GM12878 (cell line): ENCODE measurements around the gene C22orf31. TPM values are rescaled to one million over a fixed set of nuclear protein-coding genes. Genes with fewer than 3 reads are reported as not detected.

ENCODE experiments used
- ATAC-seq: fragments of 200-7000 bp; cut with Tn5 transposase; 3 replicates; pipeline ENCODE4 v1.9.1; 2020; ENCODE audit warnings: mild to moderate bottlenecking, moderate library complexity
- BruUV-seq: library from RNA; stranded (reverse); fragments of 400-500 nt; replicated peaks from 2 replicates; lab custom pipeline; 2021; lab: Mats Ljungman, UMichigan
- CTCF ChIA-PET: fragments of 300-600 bp; sonication (Branson Sonifier 250); formaldehyde crosslinking; extraction: SDS; loops from one replicate; lab custom pipeline; 2021; ENCODE audit warnings: inconsistent platforms; lab: Yijun Ruan, JAX
- POLR2A ChIA-PET: fragments of 350-600 bp; formaldehyde crosslinking; extraction: SDS; loops from one replicate; lab custom pipeline; 2021; ENCODE audit warnings: inconsistent platforms; lab: Charles Lee
- RAD21 ChIA-PET: fragments of 300-600 bp; sonication (Branson Sonifier 250); formaldehyde crosslinking; loops from one replicate; lab custom pipeline; 2023; ENCODE audit warnings: antibody characterized with exemption; ENCODE audit not compliant: unreplicated experiment; lab: Charles Lee
- SMC1A ChIA-PET: fragments of 300-600 bp; sonication (Branson Sonifier 250); formaldehyde crosslinking; loops from one replicate; lab custom pipeline; 2023; ENCODE audit not compliant: unreplicated experiment, uncharacterized antibody; lab: Charles Lee
- DNase-seq: peaks from one replicate; pipeline ENCODE4 v3.0.0-alpha.2; 2011; ENCODE audit warnings: low read depth, low spot score
- FAIRE-seq: peaks from 3 replicates; lab custom pipeline; 2011; peaks lifted over from hg19 to GRCh38; lab: Jason Lieb, UNC
- H2AFZ ChIP-seq: 2 replicates; pipeline ENCODE4 v1.6.0; 2011; ENCODE audit warnings: low read depth, low read length, control low read depth; ENCODE audit not compliant: control insufficient read depth
- H3K27ac ChIP-seq: 2 replicates; pipeline ENCODE4 v1.5.1; 2011; ENCODE audit warnings: control low read depth; ENCODE audit not compliant: control insufficient read depth, insufficient read depth
- H3K27me3 ChIP-seq, 2 experiments: replicated peaks in 1 of 2; 2 replicates each; pipeline versions ENCODE4 v1.6.0 to v1.6.1; 2011; ENCODE audit warnings: low read length in 1 of 2; ENCODE audit not compliant: control insufficient read depth in 2 of 2, insufficient read depth in 2 of 2
- H3K36me3 ChIP-seq, 2 experiments: 2 replicates each; pipeline ENCODE4 v1.5.1; 2011; ENCODE audit warnings: low read length in 1 of 2; ENCODE audit not compliant: control insufficient read depth in 2 of 2, insufficient read depth in 2 of 2
- H3K4me1 ChIP-seq: 2 replicates; pipeline ENCODE4 v1.6.1; 2011; ENCODE audit warnings: mild to moderate bottlenecking, low read length, moderate library complexity, mixed read lengths; ENCODE audit not compliant: control insufficient read depth, insufficient read depth
- H3K4me2 ChIP-seq: 2 replicates; pipeline ENCODE4 v1.6.0; 2011; ENCODE audit warnings: control low read depth; ENCODE audit not compliant: control insufficient read depth, insufficient read depth
- H3K4me3 ChIP-seq: fragments of 200-600 bp; sonication (generic); 2 replicates; pipeline ENCODE4 v1.5.1; 2016
- H3K79me2 ChIP-seq: 2 replicates; pipeline ENCODE4 v1.6.0; 2011; ENCODE audit warnings: low read length; ENCODE audit not compliant: control insufficient read depth, insufficient read depth
- H3K9ac ChIP-seq: 2 replicates; pipeline ENCODE4 v1.8.0; 2011; ENCODE audit warnings: low read length, control low read depth, mixed read lengths; ENCODE audit not compliant: control insufficient read depth, insufficient read depth
- H3K9me3 ChIP-seq: replicated peaks from 3 replicates; pipeline ENCODE4 v1.5.1; 2011; ENCODE audit warnings: mild to moderate bottlenecking, low read length; ENCODE audit not compliant: control insufficient read depth, insufficient read depth
- H4K20me1 ChIP-seq: 2 replicates; pipeline ENCODE4 v1.6.0; 2011; ENCODE audit not compliant: control insufficient read depth, insufficient read depth
- BCL11A ChIP-seq: IDR thresholded peaks from 2 replicates; pipeline ENCODE4 v1.6.1; 2011; ENCODE audit warnings: low read depth, low read length
- BHLHE40 ChIP-seq, 2 experiments: fragments of 450-650 bp in 1 of 2; IDR thresholded peaks; 2 replicates each; pipeline ENCODE4 v1.6.1; 2011 to 2017; ENCODE audit warnings: low read depth in 2 of 2, borderline replicate concordance in 1 of 2, improper control_type of control experiment in 1 of 2, low read length in 1 of 2, mild to moderate bottlenecking in 1 of 2
- DPF2 ChIP-seq: fragments of 450-650 bp; IDR thresholded peaks from 2 replicates; pipeline ENCODE4 v1.6.1; 2017; ENCODE audit warnings: mild to moderate bottlenecking
- MYB ChIP-seq: fragments of 150-350 bp; IDR thresholded peaks from 2 replicates; pipeline ENCODE4 v1.6.1; 2014; ENCODE audit warnings: mild to moderate bottlenecking, low read depth, low read length, borderline replicate concordance
- NFYA ChIP-seq: IDR thresholded peaks from 2 replicates; pipeline ENCODE4 v1.6.1; 2011; ENCODE audit warnings: low read depth, mild to moderate bottlenecking, low read length, improper control_type of control experiment, borderline replicate concordance
- TBL1XR1 ChIP-seq: IDR thresholded peaks from 2 replicates; pipeline ENCODE4 v1.6.1; 2012; ENCODE audit warnings: low read depth, low read length, improper control_type of control experiment
- TCF12 ChIP-seq: IDR thresholded peaks from 2 replicates; pipeline ENCODE4 v1.6.1; 2011; ENCODE audit warnings: low read depth, mild to moderate bottlenecking, low read length
- ZNF217 ChIP-seq: fragments of 450-650 bp; IDR thresholded peaks from 2 replicates; pipeline ENCODE4 v1.6.1; 2017; ENCODE audit warnings: antibody characterized with exemption, mild to moderate bottlenecking
- ZNF622 ChIP-seq: fragments of 450-650 bp; IDR thresholded peaks from 2 replicates; pipeline ENCODE4 v1.6.1; 2017; ENCODE audit warnings: mild to moderate bottlenecking, inconsistent platforms
- WGBS: methylation state at CpG from one replicate; pipeline ENCODE4 v1.1.6; 2016; ENCODE audit warnings: low lambda C conversion rate; ENCODE audit not compliant: insufficient replicate concordance, insufficient coverage; ENCODE audit errors: missing lambda C conversion rate; 5-methylcytosine and 5-hydroxymethylcytosine counted together
- in situ Hi-C: fragments of 300-500 bp; cut with MboI; formaldehyde crosslinking; loops from 9 replicates; pipeline ENCODE4 v1.14.3; 2018; ENCODE audit warnings: mixed read lengths
- intact Hi-C: fragments of 100-400 bp; cut with micrococcal nuclease; formaldehyde crosslinking; loops from one replicate; pipeline ENCODE4 v1.14.2; 2022; ENCODE audit not compliant: unreplicated experiment
- polyA plus RNA-seq, 11 experiments: library from polyadenylated mRNA; depleted of rRNA in 4 of 11; unstranded in 6 of 11; stranded (reverse) in 5 of 11; fragments of >200 nt; fragmentation: Nextera tagmentation in 4 of 11; fragmentation: Illumina TruSeq in 1 of 11; extraction: Ambion mirVana in 4 of 11; extraction: Trizol in 1 of 11; gene quantifications; 1 replicate in 1 of 11; 2 replicates in 10 of 11; pipeline versions ENCODE4 v1.2.1 to v1.2.3, GENCODE V29; 2011 to 2016; ENCODE audit warnings: inconsistent platforms in 2 of 11, missing spikeins in 2 of 11, low read depth in 1 of 11
- total RNA-seq, 4 experiments: library from RNA; depleted of rRNA in 3 of 4; stranded (reverse); fragments of >200 nt in 3 of 4; fragmentation: Illumina TruSeq in 1 of 4; extraction: Trizol in 1 of 4; gene quantifications; 2 replicates each; pipeline versions ENCODE4 v1.2.1 to v1.2.3, GENCODE V29; 2013 to 2021
- TF ChIP-seq, protein P1 (sequence below): IDR thresholded peaks from 2 replicates; pipeline ENCODE4 v1.6.1; 2012; ENCODE audit warnings: low read depth, low read length, improper control_type of control experiment
- TF ChIP-seq, protein P2 (sequence below): IDR thresholded peaks from 2 replicates; pipeline ENCODE4 v1.6.1; 2011; ENCODE audit warnings: mild to moderate bottlenecking, low read depth, low read length, moderate library complexity; ENCODE audit not compliant: insufficient replicate concordance
- TF ChIP-seq, protein P3 (sequence below): IDR thresholded peaks from 2 replicates; pipeline ENCODE4 v1.6.1; 2011; ENCODE audit warnings: borderline replicate concordance, low read depth, mild to moderate bottlenecking, moderate library complexity, mixed read lengths, low read length; ENCODE audit not compliant: insufficient read depth; ENCODE audit errors: extremely low read length
- TF ChIP-seq, protein P4 (sequence below): fragments of 450-650 bp; IDR thresholded peaks from 2 replicates; pipeline ENCODE4 v1.6.1; 2016; ENCODE audit warnings: mild to moderate bottlenecking, moderate library complexity, borderline replicate concordance
- TF ChIP-seq, protein P5 (sequence below): fragments of 450-650 bp; IDR thresholded peaks from 2 replicates; pipeline ENCODE4 v1.6.1; 2017; ENCODE audit warnings: mild to moderate bottlenecking, low read depth, inconsistent platforms; ENCODE audit not compliant: poor library complexity, severe bottlenecking

The C22orf31 gene
- total and polyA plus RNA-seq, 10 of the 15 experiments (the other 5 are each of a cell fraction or from before 2014, with no cell fraction given): not detected

DNA sequence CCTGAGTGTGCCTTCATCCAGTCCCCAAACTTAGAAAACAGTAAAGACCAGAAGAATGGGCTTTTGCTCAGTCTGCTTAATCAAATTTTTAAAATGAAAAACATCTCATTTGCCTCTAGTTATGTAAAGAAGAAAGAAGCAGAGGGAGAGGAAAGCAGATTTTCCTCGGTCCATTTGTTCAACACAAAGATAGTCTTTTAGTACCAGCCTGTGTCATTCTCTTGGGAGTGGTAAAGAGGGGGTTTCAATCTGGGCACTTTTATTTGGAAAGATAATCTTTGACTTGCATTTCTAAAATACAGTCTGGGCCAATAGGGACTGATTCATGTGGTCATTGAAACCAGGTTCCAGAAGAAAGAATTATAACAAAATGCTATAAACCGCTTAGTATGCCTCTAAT lies 40.7 kb upstream of the C22orf31 start:
- Histone ChIP-seq H2AFZ (no peak overlapping the region), H3K4me2 (no peak overlapping the region), H3K36me3 (no peaks in the 10 kb centered on the region), H4K20me1 (no peaks in the 10 kb centered on the region; the same call in 1 of the 2 replicates), H3K4me1 (no peaks in the 10 kb centered on the region), H3K79me2 (no peaks in the 10 kb centered on the region), H3K9ac (no peak overlapping the region), H3K4me3 (no peak overlapping the region), H3K9me3 (no peaks in the 10 kb centered on the region), H3K27ac (no peak overlapping the region), H3K27me3 (no peaks in the 10 kb centered on the region)
- no TSS peak for BruUV-seq
- 47% methylated on average over 2 of the region's 2 CpGs for WGBS
- CTCF ChIA-PET: no interaction called here
- FAIRE-seq (no peak), ATAC-seq (no peak), DNase-seq (no peak)
- POLR2A ChIA-PET: no interaction called here
- in situ Hi-C loops: no loop called here
- RAD21 ChIA-PET: no interaction called here
- SMC1A ChIA-PET: interaction anchor here (1.1 kb wide), 1 partner anchor 37 kb away, joined by 4 read pairs; no protein-coding TSS in a partner anchor
- intact Hi-C loops: no loop called here
- TF ChIP-seq NFYA (no peak), TCF12 (no peak), BCL11A (no peak), MYB (no peak), DPF2 (no peak), TBL1XR1 (no peak), ZNF622 (no peak), BHLHE40 (IDR thresholded peaks at IDR 0.05; ENCODE audit: borderline replicate concordance in 1 of 2, low read depth in 2 of 2, low read length in 1 of 2) (no peak), ZNF217 (no peak)
- TF ChIP-seq, protein P1, sequence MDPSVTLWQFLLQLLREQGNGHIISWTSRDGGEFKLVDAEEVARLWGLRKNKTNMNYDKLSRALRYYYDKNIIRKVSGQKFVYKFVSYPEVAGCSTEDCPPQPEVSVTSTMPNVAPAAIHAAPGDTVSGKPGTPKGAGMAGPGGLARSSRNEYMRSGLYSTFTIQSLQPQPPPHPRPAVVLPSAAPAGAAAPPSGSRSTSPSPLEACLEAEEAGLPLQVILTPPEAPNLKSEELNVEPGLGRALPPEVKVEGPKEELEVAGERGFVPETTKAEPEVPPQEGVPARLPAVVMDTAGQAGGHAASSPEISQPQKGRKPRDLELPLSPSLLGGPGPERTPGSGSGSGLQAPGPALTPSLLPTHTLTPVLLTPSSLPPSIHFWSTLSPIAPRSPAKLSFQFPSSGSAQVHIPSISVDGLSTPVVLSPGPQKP: no peak
- TF ChIP-seq, protein P2, sequence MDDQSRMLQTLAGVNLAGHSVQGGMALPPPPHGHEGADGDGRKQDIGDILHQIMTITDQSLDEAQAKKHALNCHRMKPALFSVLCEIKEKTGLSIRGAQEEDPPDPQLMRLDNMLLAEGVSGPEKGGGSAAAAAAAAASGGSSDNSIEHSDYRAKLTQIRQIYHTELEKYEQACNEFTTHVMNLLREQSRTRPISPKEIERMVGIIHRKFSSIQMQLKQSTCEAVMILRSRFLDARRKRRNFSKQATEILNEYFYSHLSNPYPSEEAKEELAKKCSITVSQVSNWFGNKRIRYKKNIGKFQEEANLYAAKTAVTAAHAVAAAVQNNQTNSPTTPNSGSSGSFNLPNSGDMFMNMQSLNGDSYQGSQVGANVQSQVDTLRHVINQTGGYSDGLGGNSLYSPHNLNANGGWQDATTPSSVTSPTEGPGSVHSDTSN: no peak
- TF ChIP-seq, protein P3, sequence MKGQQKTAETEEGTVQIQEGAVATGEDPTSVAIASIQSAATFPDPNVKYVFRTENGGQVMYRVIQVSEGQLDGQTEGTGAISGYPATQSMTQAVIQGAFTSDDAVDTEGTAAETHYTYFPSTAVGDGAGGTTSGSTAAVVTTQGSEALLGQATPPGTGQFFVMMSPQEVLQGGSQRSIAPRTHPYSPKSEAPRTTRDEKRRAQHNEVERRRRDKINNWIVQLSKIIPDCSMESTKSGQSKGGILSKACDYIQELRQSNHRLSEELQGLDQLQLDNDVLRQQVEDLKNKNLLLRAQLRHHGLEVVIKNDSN: no peak
- TF ChIP-seq, protein P4, sequence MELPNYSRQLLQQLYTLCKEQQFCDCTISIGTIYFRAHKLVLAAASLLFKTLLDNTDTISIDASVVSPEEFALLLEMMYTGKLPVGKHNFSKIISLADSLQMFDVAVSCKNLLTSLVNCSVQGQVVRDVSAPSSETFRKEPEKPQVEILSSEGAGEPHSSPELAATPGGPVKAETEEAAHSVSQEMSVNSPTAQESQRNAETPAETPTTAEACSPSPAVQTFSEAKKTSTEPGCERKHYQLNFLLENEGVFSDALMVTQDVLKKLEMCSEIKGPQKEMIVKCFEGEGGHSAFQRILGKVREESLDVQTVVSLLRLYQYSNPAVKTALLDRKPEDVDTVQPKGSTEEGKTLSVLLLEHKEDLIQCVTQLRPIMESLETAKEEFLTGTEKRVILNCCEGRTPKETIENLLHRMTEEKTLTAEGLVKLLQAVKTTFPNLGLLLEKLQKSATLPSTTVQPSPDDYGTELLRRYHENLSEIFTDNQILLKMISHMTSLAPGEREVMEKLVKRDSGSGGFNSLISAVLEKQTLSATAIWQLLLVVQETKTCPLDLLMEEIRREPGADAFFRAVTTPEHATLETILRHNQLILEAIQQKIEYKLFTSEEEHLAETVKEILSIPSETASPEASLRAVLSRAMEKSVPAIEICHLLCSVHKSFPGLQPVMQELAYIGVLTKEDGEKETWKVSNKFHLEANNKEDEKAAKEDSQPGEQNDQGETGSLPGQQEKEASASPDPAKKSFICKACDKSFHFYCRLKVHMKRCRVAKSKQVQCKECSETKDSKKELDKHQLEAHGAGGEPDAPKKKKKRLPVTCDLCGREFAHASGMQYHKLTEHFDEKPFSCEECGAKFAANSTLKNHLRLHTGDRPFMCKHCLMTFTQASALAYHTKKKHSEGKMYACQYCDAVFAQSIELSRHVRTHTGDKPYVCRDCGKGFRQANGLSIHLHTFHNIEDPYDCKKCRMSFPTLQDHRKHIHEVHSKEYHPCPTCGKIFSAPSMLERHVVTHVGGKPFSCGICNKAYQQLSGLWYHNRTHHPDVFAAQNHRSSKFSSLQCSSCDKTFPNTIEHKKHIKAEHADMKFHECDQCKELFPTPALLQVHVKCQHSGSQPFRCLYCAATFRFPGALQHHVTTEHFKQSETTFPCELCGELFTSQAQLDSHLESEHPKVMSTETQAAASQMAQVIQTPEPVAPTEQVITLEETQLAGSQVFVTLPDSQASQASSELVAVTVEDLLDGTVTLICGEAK: no peak
- TF ChIP-seq, protein P5, sequence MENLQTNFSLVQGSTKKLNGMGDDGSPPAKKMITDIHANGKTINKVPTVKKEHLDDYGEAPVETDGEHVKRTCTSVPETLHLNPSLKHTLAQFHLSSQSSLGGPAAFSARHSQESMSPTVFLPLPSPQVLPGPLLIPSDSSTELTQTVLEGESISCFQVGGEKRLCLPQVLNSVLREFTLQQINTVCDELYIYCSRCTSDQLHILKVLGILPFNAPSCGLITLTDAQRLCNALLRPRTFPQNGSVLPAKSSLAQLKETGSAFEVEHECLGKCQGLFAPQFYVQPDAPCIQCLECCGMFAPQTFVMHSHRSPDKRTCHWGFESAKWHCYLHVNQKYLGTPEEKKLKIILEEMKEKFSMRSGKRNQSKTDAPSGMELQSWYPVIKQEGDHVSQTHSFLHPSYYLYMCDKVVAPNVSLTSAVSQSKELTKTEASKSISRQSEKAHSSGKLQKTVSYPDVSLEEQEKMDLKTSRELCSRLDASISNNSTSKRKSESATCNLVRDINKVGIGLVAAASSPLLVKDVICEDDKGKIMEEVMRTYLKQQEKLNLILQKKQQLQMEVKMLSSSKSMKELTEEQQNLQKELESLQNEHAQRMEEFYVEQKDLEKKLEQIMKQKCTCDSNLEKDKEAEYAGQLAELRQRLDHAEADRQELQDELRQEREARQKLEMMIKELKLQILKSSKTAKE: no peak
